GM10248 (cell line): ENCODE measurements around the gene HABP4.

Experiments used
- CTCF ChIA-PET: fragments of 300-600 bp; sonication (Branson Sonifier 250); formaldehyde crosslinking; extraction: SDS; loops from one replicate; lab custom pipeline; 2021; ENCODE audit warnings: antibody characterized with exemption; lab: Yijun Ruan, JAX
- POLR2A ChIA-PET: fragments of 350-650 bp; sonication (Branson Sonifier 250); formaldehyde crosslinking; extraction: SDS; loops from one replicate; lab custom pipeline; 2020; ENCODE audit warnings: antibody characterized with exemption; lab: Yijun Ruan, JAX
- DNase-seq: peaks from one replicate; pipeline ENCODE4 v3.0.0; 2012; ENCODE audit errors: extremely low spot score
- TF ChIP-seq, protein P1 (sequence below): IDR thresholded peaks from 2 replicates; pipeline ENCODE4 v1.5.1; 2012; ENCODE audit warnings: mild to moderate bottlenecking, low read depth; ENCODE audit errors: extremely low read depth, missing control alignments, control extremely low read depth

Gene HABP4

GRCh38 chr9:96413302-96414221, 36.4 kb upstream of the HABP4 start:
- CTCF ChIA-PET = interaction anchor here (0.9 to 2.4 kb wide), 6 partner anchors 9 to 253 kb away, joined by 3 to 9 read pairs (median 4); no protein-coding TSS in a partner anchor
- POLR2A ChIA-PET = no interaction called here
- peak; percentile 34 for DNase-seq
- TF ChIP-seq, protein P1, sequence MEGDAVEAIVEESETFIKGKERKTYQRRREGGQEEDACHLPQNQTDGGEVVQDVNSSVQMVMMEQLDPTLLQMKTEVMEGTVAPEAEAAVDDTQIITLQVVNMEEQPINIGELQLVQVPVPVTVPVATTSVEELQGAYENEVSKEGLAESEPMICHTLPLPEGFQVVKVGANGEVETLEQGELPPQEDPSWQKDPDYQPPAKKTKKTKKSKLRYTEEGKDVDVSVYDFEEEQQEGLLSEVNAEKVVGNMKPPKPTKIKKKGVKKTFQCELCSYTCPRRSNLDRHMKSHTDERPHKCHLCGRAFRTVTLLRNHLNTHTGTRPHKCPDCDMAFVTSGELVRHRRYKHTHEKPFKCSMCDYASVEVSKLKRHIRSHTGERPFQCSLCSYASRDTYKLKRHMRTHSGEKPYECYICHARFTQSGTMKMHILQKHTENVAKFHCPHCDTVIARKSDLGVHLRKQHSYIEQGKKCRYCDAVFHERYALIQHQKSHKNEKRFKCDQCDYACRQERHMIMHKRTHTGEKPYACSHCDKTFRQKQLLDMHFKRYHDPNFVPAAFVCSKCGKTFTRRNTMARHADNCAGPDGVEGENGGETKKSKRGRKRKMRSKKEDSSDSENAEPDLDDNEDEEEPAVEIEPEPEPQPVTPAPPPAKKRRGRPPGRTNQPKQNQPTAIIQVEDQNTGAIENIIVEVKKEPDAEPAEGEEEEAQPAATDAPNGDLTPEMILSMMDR = no peak

DNA sequence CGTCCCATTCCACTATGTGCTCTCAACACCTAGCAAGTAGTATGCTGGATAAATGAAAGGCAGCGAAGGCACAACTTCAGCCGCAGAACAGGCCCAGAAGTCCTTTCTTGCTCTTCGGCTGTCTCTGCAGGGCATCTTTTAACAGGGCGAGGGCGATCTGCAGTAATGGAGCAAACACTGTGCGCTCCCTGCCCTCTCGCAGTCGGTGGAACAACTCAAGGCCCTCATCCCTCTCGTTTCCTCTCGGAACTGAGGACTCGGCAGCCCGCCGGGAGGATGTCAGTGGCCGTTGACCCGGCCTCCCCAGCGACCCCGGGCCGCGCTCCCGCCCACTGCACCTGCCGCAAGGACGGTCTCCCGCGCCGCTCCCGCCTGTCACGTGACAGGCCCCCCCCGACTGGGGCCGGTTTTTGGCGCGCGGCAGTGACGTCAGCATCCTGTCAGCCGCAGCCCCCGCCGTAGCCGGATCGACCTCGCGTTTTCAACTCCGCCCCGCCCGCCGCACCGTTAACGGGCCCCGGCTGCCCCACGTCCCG, 32.9 kb upstream of the HABP4 start:
- ChIA-PET CTCF (no interaction called here), POLR2A (no interaction called here)
- peak; percentile 90 for DNase-seq
- TF ChIP-seq, protein P1 = peak; percentile 3

DNA sequence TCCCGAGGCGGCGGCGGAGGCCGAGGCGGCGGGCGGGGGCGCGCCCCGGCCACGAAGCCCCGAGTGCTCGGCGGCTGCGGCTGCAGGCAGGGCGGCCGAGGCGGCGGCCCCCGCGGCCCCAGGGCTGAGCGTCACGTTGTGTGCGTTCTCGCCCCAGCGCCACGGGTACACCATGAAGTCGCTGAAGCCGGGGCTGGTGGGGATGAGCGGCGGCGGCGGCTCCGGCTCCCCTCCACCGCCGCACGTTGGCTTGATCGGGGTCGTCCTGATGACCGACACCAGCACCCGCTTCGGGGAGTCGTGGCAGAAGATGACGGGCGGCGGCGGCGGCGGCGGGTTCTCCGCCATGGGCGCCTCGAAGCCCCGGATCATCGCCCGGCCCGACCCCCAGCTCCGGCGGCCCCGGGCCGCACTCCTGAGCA, 32.3 kb upstream of the HABP4 start:
- no peak for DNase-seq
- TF ChIP-seq, protein P1 = no peak
- ChIA-PET CTCF (no interaction called here), POLR2A (no interaction called here)

DNA sequence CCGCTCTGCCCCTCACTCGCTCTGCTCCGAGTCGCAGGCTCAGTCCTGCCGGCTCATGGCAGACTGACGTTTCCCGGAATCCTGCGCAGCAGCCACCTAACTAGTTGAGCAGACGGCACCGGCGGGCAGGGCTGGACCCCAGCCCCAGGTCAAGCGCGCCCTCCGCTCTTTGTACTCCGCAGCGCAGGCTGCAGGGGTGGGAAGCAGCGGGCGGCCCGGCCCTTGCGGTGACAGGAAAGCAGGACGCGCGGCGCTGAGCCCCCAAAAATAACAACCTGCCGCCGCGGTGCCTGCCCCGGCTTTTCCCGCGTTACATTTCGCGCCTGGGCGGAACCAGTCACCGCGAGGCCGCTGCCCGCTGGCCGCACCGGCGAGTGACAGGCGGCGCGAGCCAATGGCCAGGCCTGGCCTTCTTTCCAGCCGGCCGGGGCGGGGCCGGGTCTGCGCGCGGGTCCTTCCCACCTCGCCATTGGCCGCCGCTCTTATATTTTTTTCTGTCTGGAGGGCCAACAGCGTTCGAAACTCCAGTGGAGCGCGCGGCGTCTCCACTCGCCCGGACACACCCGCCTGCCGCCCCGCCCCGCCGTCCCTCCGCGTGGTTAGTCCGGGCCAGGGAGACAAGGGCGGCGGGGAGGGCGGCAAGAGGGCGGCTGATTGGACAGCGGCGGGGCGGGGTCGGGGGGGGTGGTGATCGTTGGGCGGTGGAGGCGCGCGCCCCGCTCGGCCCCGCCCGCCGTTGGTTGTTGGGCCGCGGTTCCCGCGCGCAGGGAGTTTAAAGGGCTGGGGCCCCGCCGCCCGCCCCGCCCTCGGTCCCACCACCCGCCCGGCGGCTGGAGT, 31.7 kb upstream of the HABP4 start, which contains the start of gene ZNF367:
TSS of gene ZNF367 (minus strand) at position 288 of the 837 bp plus-strand sequence. CDS start 338 bp downstream, outside the sequence.
- ChIA-PET POLR2A (no interaction called here), CTCF (no interaction called here)
- TF ChIP-seq, protein P1 = no peak
- peak; percentile 93 for DNase-seq

DNA sequence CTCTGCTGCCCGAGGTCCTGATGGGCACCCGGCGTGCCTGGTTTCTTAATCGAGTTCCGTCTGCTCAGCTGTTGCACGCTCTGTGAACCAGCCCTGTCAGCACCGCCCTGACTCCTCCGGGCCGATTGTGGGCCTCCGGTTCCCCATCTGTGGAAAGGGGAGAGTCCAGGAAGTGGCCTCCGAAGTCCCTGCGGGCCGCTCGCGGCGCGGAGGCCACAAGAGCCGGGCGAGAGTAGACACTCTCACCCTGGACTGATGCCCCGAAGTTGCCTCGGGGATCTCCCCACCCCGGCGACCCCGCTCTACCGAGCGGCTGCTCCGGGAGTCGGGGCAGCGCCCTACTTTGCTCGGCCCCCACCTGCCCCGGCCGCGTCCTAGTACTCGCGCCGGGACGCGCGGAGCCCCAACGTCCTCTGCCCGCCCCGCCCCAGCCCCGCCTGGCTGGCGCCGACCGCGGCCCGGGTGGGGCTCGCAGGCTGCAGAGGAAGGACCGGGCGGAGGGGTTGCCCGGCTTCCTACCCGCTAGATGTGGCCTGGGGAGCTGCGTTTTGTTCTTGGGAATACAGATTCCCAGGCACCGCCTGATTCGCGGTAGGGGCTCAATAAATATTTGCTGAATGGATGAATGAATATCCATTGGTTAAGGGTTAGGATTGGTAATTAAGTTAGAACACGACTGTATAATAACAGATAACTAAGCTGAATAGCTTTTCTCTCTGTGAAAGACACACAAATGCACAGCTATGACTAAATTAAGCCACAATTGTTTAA, 30.9 kb upstream of the HABP4 start:
- CTCF ChIA-PET = no interaction called here
- POLR2A ChIA-PET = no interaction called here
- TF ChIP-seq, protein P1 = no peak
- DNase-seq = peak; percentile 68

- no peak for DNase-seq
- ChIA-PET CTCF (no interaction called here), POLR2A (no interaction called here)
- TF ChIP-seq, protein P1 = no peak
These were observed 30.3 kb upstream of the HABP4 start for GRCh38 chr9:96419691-96419969.
